Transverse colon (tissue), 4 donors: ENCODE data around the gene VAPB. TPM values are rescaled to one million over a fixed set of nuclear protein-coding genes. Genes with fewer than 3 reads are reported as not detected.

Experiments used
- DNase-seq: peaks from one replicate; pipeline ENCODE4 v3.0.0-alpha.2; 2019
- H3K27ac ChIP-seq, 4 donors: fragments of 200-600 bp; sonication (generic); 2 replicates each; pipeline ENCODE4 v1.5.1; 2016 to 2018; ENCODE audit warnings: inconsistent platforms in 4 of 4
- H3K27me3 ChIP-seq: fragments of 200-600 bp; sonication (generic); 2 replicates; pipeline ENCODE4 v1.5.1; 2017; ENCODE audit warnings: inconsistent platforms
- H3K36me3 ChIP-seq, 4 donors: fragments of 200-600 bp; sonication (generic); 2 replicates each; pipeline ENCODE4 v1.5.1; 2017 to 2019; ENCODE audit warnings: inconsistent platforms in 4 of 4
- H3K4me1 ChIP-seq, 4 donors: fragments of 200-600 bp; sonication (generic); 2 replicates each; pipeline ENCODE4 v1.5.1; 2017 to 2020; ENCODE audit warnings: inconsistent platforms in 4 of 4
- H3K4me3 ChIP-seq, 4 donors: fragments of 200-600 bp; sonication (generic); 1 replicate in 1 of 4; 2 replicates in 3 of 4; pipeline versions ENCODE4 v1.5.1 to v1.6.1; 2017 to 2019; ENCODE audit warnings: inconsistent platforms in 4 of 4
- H3K9me3 ChIP-seq, 2 donors: fragments of 200-600 bp; sonication (generic); 2 replicates each; pipeline ENCODE4 v1.5.1; 2017 to 2019; ENCODE audit warnings: inconsistent platforms in 2 of 2
- CTCF ChIP-seq, 5 experiments: fragments of 200-600 bp in 3 of 5; fragments of 450-650 bp in 2 of 5; sonication (generic) in 3 of 5; IDR thresholded peaks; 1 replicate in 2 of 5; 2 replicates in 3 of 5; pipeline ENCODE4 v1.5.1; 2016 to 2017; ENCODE audit warnings: antibody characterized with exemption in 5 of 5, inconsistent platforms in 3 of 5, mild to moderate bottlenecking in 2 of 5, moderate library complexity in 1 of 5
- EP300 ChIP-seq: sonication (generic); formaldehyde crosslinking; IDR thresholded peaks from one replicate; pipeline ENCODE4 v1.6.1; 2017; ENCODE audit warnings: antibody characterized with exemption, low read depth
- POLR2A ChIP-seq: fragments of 450-650 bp; IDR thresholded peaks from one replicate; pipeline ENCODE4 v1.6.1; 2016; ENCODE audit warnings: antibody characterized with exemption, mild to moderate bottlenecking, moderate library complexity
- POLR2AphosphoS5 ChIP-seq, 3 donors: sonication (generic); formaldehyde crosslinking; IDR thresholded peaks; one replicate each; pipeline ENCODE4 v1.6.1; 2016; ENCODE audit warnings: antibody characterized with exemption in 3 of 3
- WGBS, 2 donors: methylation state at CpG; one replicate each; pipeline ENCODE4 v1.1.5; 2018; ENCODE audit warnings: low coverage in 1 of 2; 5-methylcytosine and 5-hydroxymethylcytosine counted together
- in situ Hi-C, 4 donors: fragments of 200-750 bp; cut with MboI; loops; one replicate each; pipeline versions ENCODE4 v1.15.0 to v1.15.1; 2017; ENCODE audit warnings: low sequenced_read_pairs in 3 of 4, low pct_ligation_motif_present in 1 of 4, low pct_unique_long_range_greater_than_20kb in 1 of 4
- intact Hi-C: fragments of 100-400 bp; cut with DNase I; formaldehyde crosslinking; loops from one replicate; pipeline ENCODE4 v1.15.1; 2023; ENCODE audit warnings: low total_unique reads
- total RNA-seq, 4 donors: library from RNA; depleted of rRNA; stranded (reverse); fragments of >200 nt; gene quantifications; one replicate each; pipeline ENCODE4 v1.1.0, GENCODE V29; 2016

The VAPB gene
- total RNA-seq, 4 donors from 2014 or later, result 11.6 to 44.8 (median 28.0) TPM

- Histone ChIP-seq H3K27me3 (no peaks in the 10 kb centered on the region), H3K27ac (no peak overlapping the region), H3K4me3 (no peak overlapping the region), H3K4me1 (no peaks in the 10 kb centered on the region), H3K9me3 (no peaks in the 10 kb centered on the region), H3K36me3 (no peaks in the 10 kb centered on the region)
- WGBS, 2 donors, result 95 to 97% methylated on average over 4 to 13 of the region's 14 CpGs
- DNase-seq, result no peak
- in situ Hi-C loops, result no loop called here
- intact Hi-C loops, result no loop called here
- TF ChIP-seq CTCF (IDR thresholded peaks at IDR 0.05) (no peak), POLR2AphosphoS5 (IDR thresholded peaks at IDR 0.05) (no peak), POLR2A (no peak), EP300 (no peak)
Observed at GRCh38 chr20:58457083-58457695, 68.2 kb downstream of the VAPB start.

- no peak for TF ChIP-seq EP300
- TF ChIP-seq CTCF (IDR thresholded peaks at IDR 0.05), result no peak
- no peak for TF ChIP-seq POLR2AphosphoS5 (IDR thresholded peaks at IDR 0.05)
- no peak for TF ChIP-seq POLR2A
- DNase-seq, result no peak
- Histone ChIP-seq H3K9me3 (no peaks in the 10 kb centered on the region), H3K27me3 (no peaks in the 10 kb centered on the region), H3K27ac (no peak overlapping the region), H3K4me3 (no peak overlapping the region), H3K36me3 (no peaks in the 10 kb centered on the region), H3K4me1 (no peaks in the 10 kb centered on the region)
- intact Hi-C loops, result no loop called here
- 77% methylated on average over 15 to 16 of the region's 16 CpGs for WGBS, 2 donors
- in situ Hi-C loops, result no loop called here
Observed at GRCh38 chr20:58458342-58459057, 69.5 kb downstream of the VAPB start.

GRCh38 chr20:58459058-58459750, 70.2 kb downstream of the VAPB start:
- 81 to 100% methylated on average over 1 to 5 of the region's 5 CpGs for WGBS, 2 donors
- no peaks in the 10 kb centered on the region for H3K9me3 ChIP-seq
- in situ Hi-C loops (no loop called here), intact Hi-C loops (no loop called here)
- no peaks in the 10 kb centered on the region for H3K4me1 ChIP-seq
- H3K36me3 ChIP-seq, result no peaks in the 10 kb centered on the region
- H3K4me3 ChIP-seq, result no peak overlapping the region
- TF ChIP-seq CTCF (IDR thresholded peaks at IDR 0.05) (no peak), POLR2A (no peak), EP300 (no peak), POLR2AphosphoS5 (IDR thresholded peaks at IDR 0.05) (no peak)
- DNase-seq, result no peak
- H3K27me3 ChIP-seq, result no peaks in the 10 kb centered on the region
- H3K27ac ChIP-seq, result no peak overlapping the region

GRCh38 chr20:58461104-58461503, 72.1 kb downstream of the VAPB start:
- no peak for DNase-seq
- H3K27me3 ChIP-seq, result no peaks in the 10 kb centered on the region
- no peaks in the 10 kb centered on the region for H3K36me3 ChIP-seq
- H3K9me3 ChIP-seq, result no peaks in the 10 kb centered on the region
- in situ Hi-C loops (no loop called here), intact Hi-C loops (no loop called here)
- 96% methylated on average over 25 of the region's 25 CpGs; no CpG with 5 or more reads in 1 of the 2 donors for WGBS, 2 donors
- H3K27ac ChIP-seq, result no peak overlapping the region
- H3K4me3 ChIP-seq, result no peak overlapping the region
- H3K4me1 ChIP-seq, result no peaks in the 10 kb centered on the region
- TF ChIP-seq POLR2A (no peak), POLR2AphosphoS5 (IDR thresholded peaks at IDR 0.05) (no peak), CTCF (IDR thresholded peaks at IDR 0.05) (no peak), EP300 (no peak)
